AG04449 (cell line): ENCODE results near the gene FRS3.
A peak's percentile ranks its signal among the peaks of the same experiment; 100 is the strongest.

Experiments
- CTCF ChIA-PET: fragments of 350-600 bp; formaldehyde crosslinking; extraction: SDS; loops from one replicate; lab custom pipeline; 2021; ENCODE audit warnings: antibody characterized with exemption; lab: Yijun Ruan, JAX
- POLR2A ChIA-PET: fragments of 400-600, 350-600 bp; formaldehyde crosslinking; extraction: SDS; loops from one replicate; lab custom pipeline; 2020; ENCODE audit warnings: antibody characterized with exemption, inconsistent platforms; lab: Yijun Ruan, JAX
- DNase-seq: peaks from one replicate; pipeline ENCODE4 v3.0.0-alpha.2; 2010; ENCODE audit warnings: low read depth, low spot score
- H3K4me3 ChIP-seq: 2 replicates; pipeline ENCODE4 v1.5.1; 2011; ENCODE audit warnings: low read depth, mild to moderate bottlenecking, control low read depth, low read length
- CTCF ChIP-seq: IDR thresholded peaks from one replicate; pipeline ENCODE4 v1.5.1; 2011; ENCODE audit warnings: mild to moderate bottlenecking, moderate library complexity, low read length, control low read depth, inconsistent platforms; ENCODE audit not compliant: insufficient read depth; ENCODE audit errors: missing control alignments

The FRS3 gene

GRCh38 chr6:41777551-41778285 is 2.0 kb downstream of the FRS3 start:
- no peak overlapping the region for H3K4me3 ChIP-seq
- POLR2A ChIA-PET: no interaction called here
- CTCF ChIA-PET: interaction anchor here (1.1 to 7.5 kb wide), 16 partner anchors 9 to 409 kb away, joined by 3 to 98 read pairs (median 8); partner anchors contain the start of genes TAF8, TFEB and TOMM6
- no peak for TF ChIP-seq CTCF
- DNase-seq: no peak

- DNase-seq: no peak
- POLR2A ChIA-PET: no interaction called here
These were observed 4.3 kb downstream of the FRS3 start for GRCh38 chr6:41775293-41775882.

GRCh38 chr6:41774841-41775240 is 4.9 kb downstream of the FRS3 start:
- POLR2A ChIA-PET: no interaction called here
- TF ChIP-seq CTCF: no peak

More at GRCh38 chr6:41775293-41775882, 4.3 kb downstream of the FRS3 start:
- H3K4me3 ChIP-seq: no peak overlapping the region
- CTCF ChIA-PET: interaction anchor here (0.8 to 7.5 kb wide), 32 partner anchors 9 to 439 kb away, joined by 3 to 98 read pairs (median 6); partner anchors contain the start of genes BYSL, MED20, TFEB and TOMM6
- TF ChIP-seq CTCF: no peak

GRCh38 chr6:41771058-41771983 is 8.4 kb downstream of the FRS3 start:
- no peak overlapping the region for H3K4me3 ChIP-seq
- ChIA-PET CTCF (interaction anchor here (0.7 to 7.5 kb wide), 7 partner anchors 10 to 403 kb away, joined by 3 to 90 read pairs (median 11); partner anchors contain the start of genes PRICKLE4 and TOMM6), POLR2A (no interaction called here)
- TF ChIP-seq CTCF: no peak
- DNase-seq: no peak

More at GRCh38 chr6:41774841-41775240, 4.9 kb downstream of the FRS3 start:
- DNase-seq: peak; percentile 29
- CTCF ChIA-PET: interaction anchor here (0.8 to 7.5 kb wide), 27 partner anchors 8 to 440 kb away, joined by 3 to 98 read pairs (median 6); partner anchors contain the start of genes BYSL, MED20, TFEB and TOMM6
- no peak overlapping the region for H3K4me3 ChIP-seq

GRCh38 chr6:41770381-41771057 is 9.2 kb downstream of the FRS3 start:
- DNase-seq: no peak
- no peak for TF ChIP-seq CTCF
- no peak overlapping the region for H3K4me3 ChIP-seq
- ChIA-PET CTCF (interaction anchor here (2.0 to 4.2 kb wide), 2 partner anchors 15 to 402 kb away, joined by 11 to 31 read pairs; partner anchors contain the start of gene TOMM6), POLR2A (no interaction called here)
